ENCODE results near the gene CD300LG. TPM values are rescaled to one million over a fixed set of nuclear protein-coding genes. Genes with fewer than 3 reads are reported as not detected.

The CD300LG gene
- polyA plus RNA-seq, 1 donor (not counting 4 experiments of a cell fraction or from before 2014, with no cell fraction given), result not detected

- H4K20me1 ChIP-seq (ENCODE audit: control insufficient read depth, extremely low read depth, insufficient read depth, low read length), result no peaks in the 10 kb centered on the region
- H3K4me1 ChIP-seq (ENCODE audit: control insufficient read depth, extremely low read depth, insufficient read depth, low read length), result peaks cover 3% of the 10 kb centered on the region
- H3K27ac ChIP-seq (ENCODE audit: control insufficient read depth, insufficient read depth, low read length), result no peak overlapping the region
- no peak overlapping the region for H2AFZ ChIP-seq (ENCODE audit: control insufficient read depth, low read length)
- no peaks in the 10 kb centered on the region for H3K36me3 ChIP-seq (ENCODE audit: control insufficient read depth in 2 of 2, extremely low read depth in 1 of 2, insufficient read depth in 2 of 2, low read length in 2 of 2)
- no peaks in the 10 kb centered on the region for H3K9me1 ChIP-seq (ENCODE audit: control insufficient read depth, extremely low read depth, insufficient read depth, low read length)
- no peaks in the 10 kb centered on the region for H3K79me2 ChIP-seq (ENCODE audit: control insufficient read depth, insufficient read depth, low read length)
- H3K4me2 ChIP-seq (ENCODE audit: control insufficient read depth, extremely low read depth, insufficient read depth, low read depth, low read length), result no peak overlapping the region
- H3K9me3 ChIP-seq (ENCODE audit: control insufficient read depth, low read depth, low read length), result no peaks in the 10 kb centered on the region
- no peak for FAIRE-seq
- TF ChIP-seq EZH2 (IDR thresholded peaks at IDR 0.05; ENCODE audit: low read length) (no peak), CTCF (optimal IDR thresholded peaks at IDR 0.05 in 1 of 3, IDR thresholded peaks at IDR 0.05 in 1 of 3, conservative IDR thresholded peaks at IDR 0.05 in 1 of 3; ENCODE audit: extremely low read depth in 1 of 3, insufficient read depth in 2 of 3, low read length in 3 of 3) (no peak)
- dilution Hi-C loops (cut with MboI; ENCODE audit: extremely low pct_ligation_motif_present, low sequenced_read_pairs), result no loop called here
- peaks cover 17% of the 10 kb centered on the region for H3K27me3 ChIP-seq (ENCODE audit: control insufficient read depth, extremely low read depth, insufficient read depth, low read length)
- H3K9ac ChIP-seq (ENCODE audit: control insufficient read depth, extremely low read depth, insufficient read depth, low read length), result no peak overlapping the region
- H3K4me3 ChIP-seq (ENCODE audit: control insufficient read depth in 2 of 3, extremely low read depth in 1 of 3, insufficient read depth in 2 of 3, low read depth in 1 of 3, low read length in 3 of 3), result no peak overlapping the region
- DNase-seq (ENCODE audit: low read depth, low spot score), result no peak
Observed at GRCh38 chr17:43848601-43849000, 1.6 kb downstream of the CD300LG start.

- Histone ChIP-seq H3K27me3 (ENCODE audit: control insufficient read depth, extremely low read depth, insufficient read depth, low read length) (peaks cover 20% of the 10 kb centered on the region), H3K4me2 (ENCODE audit: control insufficient read depth, extremely low read depth, insufficient read depth, low read depth, low read length) (no peak overlapping the region), H3K9me3 (ENCODE audit: control insufficient read depth, low read depth, low read length) (no peaks in the 10 kb centered on the region), H2AFZ (ENCODE audit: control insufficient read depth, low read length) (no peak overlapping the region), H3K9me1 (ENCODE audit: control insufficient read depth, extremely low read depth, insufficient read depth, low read length) (no peaks in the 10 kb centered on the region), H3K4me3 (ENCODE audit: control insufficient read depth in 2 of 3, extremely low read depth in 1 of 3, insufficient read depth in 2 of 3, low read depth in 1 of 3, low read length in 3 of 3) (no peak overlapping the region), H3K79me2 (ENCODE audit: control insufficient read depth, insufficient read depth, low read length) (no peaks in the 10 kb centered on the region), H3K4me1 (ENCODE audit: control insufficient read depth, extremely low read depth, insufficient read depth, low read length) (peaks cover 3% of the 10 kb centered on the region), H3K27ac (ENCODE audit: control insufficient read depth, insufficient read depth, low read length) (no peak overlapping the region), H3K36me3 (ENCODE audit: control insufficient read depth in 2 of 2, extremely low read depth in 1 of 2, insufficient read depth in 2 of 2, low read length in 2 of 2) (no peaks in the 10 kb centered on the region), H4K20me1 (ENCODE audit: control insufficient read depth, extremely low read depth, insufficient read depth, low read length) (no peaks in the 10 kb centered on the region), H3K9ac (ENCODE audit: control insufficient read depth, extremely low read depth, insufficient read depth, low read length) (no peak overlapping the region)
- no peak for FAIRE-seq
- no peak for DNase-seq (ENCODE audit: low read depth, low spot score)
- dilution Hi-C loops (cut with MboI; ENCODE audit: extremely low pct_ligation_motif_present, low sequenced_read_pairs), result no loop called here
- no peak for TF ChIP-seq EZH2 (IDR thresholded peaks at IDR 0.05; ENCODE audit: low read length)
- TF ChIP-seq CTCF (optimal IDR thresholded peaks at IDR 0.05 in 1 of 3, IDR thresholded peaks at IDR 0.05 in 1 of 3, conservative IDR thresholded peaks at IDR 0.05 in 1 of 3; ENCODE audit: extremely low read depth in 1 of 3, insufficient read depth in 2 of 3, low read length in 3 of 3), result no peak
Observed at GRCh38 chr17:43849116-43849515, 2.1 kb downstream of the CD300LG start.
